Coronary artery (tissue), 2 donors: ENCODE measurements around the gene DYRK1A.
A peak's percentile ranks its signal among the peaks of the same experiment; 100 is the strongest.

Experiments
- DNase-seq: peaks from one replicate; pipeline ENCODE4 v3.0.0-alpha.2; 2017; ENCODE audit warnings: low spot score
- H3K27ac ChIP-seq, 2 donors: fragments of 200-600 bp; sonication (generic); one replicate each; pipeline ENCODE4 v1.5.1; 2016 to 2019
- H3K4me3 ChIP-seq: fragments of 200-600 bp; sonication (generic); 2 replicates; pipeline ENCODE4 v1.5.1; 2016; ENCODE audit warnings: mild to moderate bottlenecking, moderate library complexity
- TF ChIP-seq, protein P1 (sequence below): fragments of 200-600 bp; sonication (generic); IDR thresholded peaks from one replicate; pipeline ENCODE4 v1.5.1; 2019; ENCODE audit warnings: antibody characterized with exemption

Gene DYRK1A

DNA sequence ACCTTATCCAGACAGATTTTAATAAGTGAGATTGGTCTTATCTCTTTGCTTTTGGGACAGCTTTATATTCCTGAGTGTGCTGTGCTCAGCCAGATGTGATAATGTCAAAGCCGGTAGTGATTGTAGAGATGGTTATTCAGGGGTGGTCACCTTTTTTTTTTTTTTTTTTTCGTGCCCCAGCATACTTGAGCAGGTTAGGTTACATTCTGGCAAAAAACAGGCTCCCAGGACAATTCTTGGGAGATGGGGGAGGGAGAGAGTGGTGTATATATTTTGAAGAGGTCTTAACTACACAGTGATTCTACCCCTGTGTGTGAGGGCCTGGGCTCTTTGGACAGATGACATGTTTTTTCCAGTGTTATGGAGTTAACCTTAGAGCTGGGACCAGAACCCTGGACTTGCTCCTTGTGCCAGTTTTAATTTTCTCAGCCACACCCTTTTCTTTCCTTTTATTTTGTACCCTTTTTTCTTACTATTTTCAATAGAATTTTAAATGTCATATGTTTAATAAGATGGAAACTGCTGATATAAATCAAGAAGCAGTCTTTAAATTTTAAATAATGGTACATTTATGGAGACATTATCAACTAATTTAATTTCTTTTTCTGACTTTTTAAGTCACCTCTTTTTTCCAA, 88.4 kb downstream of the DYRK1A start:
- H3K27ac ChIP-seq = no peak overlapping the region
- no peak overlapping the region for H3K4me3 ChIP-seq
- no peak for DNase-seq
- TF ChIP-seq, protein P1, sequence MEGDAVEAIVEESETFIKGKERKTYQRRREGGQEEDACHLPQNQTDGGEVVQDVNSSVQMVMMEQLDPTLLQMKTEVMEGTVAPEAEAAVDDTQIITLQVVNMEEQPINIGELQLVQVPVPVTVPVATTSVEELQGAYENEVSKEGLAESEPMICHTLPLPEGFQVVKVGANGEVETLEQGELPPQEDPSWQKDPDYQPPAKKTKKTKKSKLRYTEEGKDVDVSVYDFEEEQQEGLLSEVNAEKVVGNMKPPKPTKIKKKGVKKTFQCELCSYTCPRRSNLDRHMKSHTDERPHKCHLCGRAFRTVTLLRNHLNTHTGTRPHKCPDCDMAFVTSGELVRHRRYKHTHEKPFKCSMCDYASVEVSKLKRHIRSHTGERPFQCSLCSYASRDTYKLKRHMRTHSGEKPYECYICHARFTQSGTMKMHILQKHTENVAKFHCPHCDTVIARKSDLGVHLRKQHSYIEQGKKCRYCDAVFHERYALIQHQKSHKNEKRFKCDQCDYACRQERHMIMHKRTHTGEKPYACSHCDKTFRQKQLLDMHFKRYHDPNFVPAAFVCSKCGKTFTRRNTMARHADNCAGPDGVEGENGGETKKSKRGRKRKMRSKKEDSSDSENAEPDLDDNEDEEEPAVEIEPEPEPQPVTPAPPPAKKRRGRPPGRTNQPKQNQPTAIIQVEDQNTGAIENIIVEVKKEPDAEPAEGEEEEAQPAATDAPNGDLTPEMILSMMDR = no peak

DNA sequence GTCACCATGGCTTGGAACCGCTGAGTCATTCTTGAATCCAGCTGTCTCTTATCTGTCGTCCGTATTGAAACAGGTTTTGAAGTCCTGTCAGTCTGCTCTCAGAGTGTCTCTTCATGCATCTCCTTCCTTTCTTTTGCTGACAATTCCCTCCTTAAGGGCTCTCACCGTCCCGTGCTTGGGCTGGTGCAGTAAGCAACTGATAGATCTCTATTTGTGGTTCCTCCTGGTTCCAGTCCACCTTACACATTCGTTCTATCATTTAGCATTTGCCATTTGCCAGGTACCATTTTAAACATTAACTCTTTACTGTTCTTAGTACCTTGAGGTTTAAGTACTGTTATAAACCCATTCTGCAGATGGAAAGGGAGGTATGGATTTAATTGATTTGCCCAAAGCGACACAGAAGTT, 88.9 kb downstream of the DYRK1A start:
- TF ChIP-seq, protein P1 = no peak
- Histone ChIP-seq H3K27ac (peak overlapping the region; percentile 15 to 55), H3K4me3 (no peak overlapping the region)
- no peak for DNase-seq

DNA sequence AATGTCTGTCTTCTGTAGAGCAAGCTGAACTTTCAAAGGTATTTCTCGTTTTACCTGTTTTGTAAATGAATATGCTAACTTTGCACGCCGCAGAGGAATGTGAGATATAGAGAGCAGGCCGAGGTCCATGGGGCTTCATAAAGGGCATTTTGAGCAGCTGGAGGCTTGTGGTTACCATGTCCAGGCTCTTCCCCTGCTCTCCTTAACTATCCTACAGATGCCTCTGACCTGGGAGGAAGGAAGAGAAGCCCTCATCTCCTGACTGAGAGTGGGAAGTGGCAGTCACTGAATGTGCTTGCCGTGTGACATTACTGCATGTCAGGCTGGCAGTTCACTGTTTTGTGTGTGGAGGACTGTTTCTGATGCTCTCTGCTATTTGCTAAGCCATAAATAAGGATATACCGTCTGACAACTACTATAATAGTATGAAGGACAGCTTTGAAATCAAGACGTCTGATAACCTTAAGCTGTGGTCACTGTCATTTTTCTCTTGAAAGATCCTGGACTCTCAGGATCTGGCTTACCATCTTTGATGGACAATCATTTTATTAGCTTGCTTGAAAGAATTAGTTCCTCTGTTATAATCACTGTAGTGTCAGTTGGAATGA, 92.2 kb downstream of the DYRK1A start:
- TF ChIP-seq, protein P1 = no peak
- peak overlapping the region in 1 of 2 donors; percentile 22 for H3K27ac ChIP-seq
- DNase-seq = no peak
- H3K4me3 ChIP-seq = peak overlapping the region; percentile 37

DNA sequence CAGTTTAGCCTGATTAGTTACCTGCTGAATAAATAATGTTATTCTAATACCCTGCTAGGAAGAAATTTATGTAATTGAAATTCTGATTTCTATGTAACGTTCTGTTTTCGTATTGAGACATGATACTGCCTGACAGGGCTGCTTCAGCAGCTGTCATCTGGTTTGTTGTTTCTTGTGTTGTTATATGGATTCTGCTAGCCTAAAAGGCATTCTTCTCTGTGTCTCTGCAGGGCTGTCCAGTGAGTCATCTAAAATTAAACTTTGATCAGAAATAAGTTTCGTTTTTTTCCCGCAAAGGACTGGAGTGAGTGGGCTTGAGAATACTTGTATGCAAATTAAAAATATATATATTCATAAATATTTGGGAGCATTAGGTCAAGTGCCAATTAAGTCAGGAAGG, 93.0 kb downstream of the DYRK1A start:
- no peak for DNase-seq
- Histone ChIP-seq H3K27ac (no peak overlapping the region), H3K4me3 (no peak overlapping the region)
- TF ChIP-seq, protein P1 = no peak

DNA sequence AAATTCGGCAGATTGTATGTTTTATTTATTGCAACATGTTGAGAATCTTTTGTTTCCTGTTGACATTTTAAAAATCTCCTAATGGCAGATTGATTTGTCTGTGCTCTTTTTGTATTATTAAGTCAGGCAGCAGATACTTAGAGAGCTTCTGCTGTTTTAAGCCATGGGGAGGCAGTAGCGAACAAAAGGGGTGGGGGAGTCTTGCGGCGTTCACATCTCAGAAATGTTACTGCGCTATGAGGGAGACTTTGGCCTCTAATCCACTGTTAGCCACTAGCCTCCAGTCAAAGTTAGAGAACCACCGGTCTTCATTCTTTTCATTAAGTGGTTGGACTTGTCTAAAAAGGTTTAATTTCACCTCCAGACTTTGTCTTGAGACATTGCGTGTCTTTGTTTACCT, 93.6 kb downstream of the DYRK1A start:
- TF ChIP-seq, protein P1 = no peak
- no peak for DNase-seq
- Histone ChIP-seq H3K4me3 (no peak overlapping the region), H3K27ac (no peak overlapping the region)

DNA sequence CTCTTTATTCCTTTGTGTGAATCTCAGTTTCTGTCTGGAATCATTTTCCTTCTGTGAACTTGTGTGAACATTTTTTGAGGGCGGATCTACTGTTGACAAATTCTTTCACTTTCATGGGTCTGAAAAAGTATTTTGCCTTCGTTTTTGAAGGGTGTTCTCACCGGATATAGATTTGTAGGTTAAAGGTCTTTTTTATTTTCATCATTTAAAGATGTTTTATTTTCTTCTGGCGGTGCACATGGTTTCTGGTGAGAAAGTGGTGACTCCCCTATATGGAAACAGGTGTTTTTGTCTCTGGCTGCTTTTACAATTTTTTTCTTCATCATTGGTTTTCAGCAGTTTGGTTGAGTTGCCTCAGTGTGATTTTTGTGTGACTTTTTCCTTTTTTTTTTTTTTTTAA, 94.9 kb downstream of the DYRK1A start:
- TF ChIP-seq, protein P1 = no peak
- Histone ChIP-seq H3K27ac (no peak overlapping the region), H3K4me3 (no peak overlapping the region)
- no peak for DNase-seq
